Measurements from ENCODE around the gene EIF2B4.

EIF2B4 gene

DNA sequence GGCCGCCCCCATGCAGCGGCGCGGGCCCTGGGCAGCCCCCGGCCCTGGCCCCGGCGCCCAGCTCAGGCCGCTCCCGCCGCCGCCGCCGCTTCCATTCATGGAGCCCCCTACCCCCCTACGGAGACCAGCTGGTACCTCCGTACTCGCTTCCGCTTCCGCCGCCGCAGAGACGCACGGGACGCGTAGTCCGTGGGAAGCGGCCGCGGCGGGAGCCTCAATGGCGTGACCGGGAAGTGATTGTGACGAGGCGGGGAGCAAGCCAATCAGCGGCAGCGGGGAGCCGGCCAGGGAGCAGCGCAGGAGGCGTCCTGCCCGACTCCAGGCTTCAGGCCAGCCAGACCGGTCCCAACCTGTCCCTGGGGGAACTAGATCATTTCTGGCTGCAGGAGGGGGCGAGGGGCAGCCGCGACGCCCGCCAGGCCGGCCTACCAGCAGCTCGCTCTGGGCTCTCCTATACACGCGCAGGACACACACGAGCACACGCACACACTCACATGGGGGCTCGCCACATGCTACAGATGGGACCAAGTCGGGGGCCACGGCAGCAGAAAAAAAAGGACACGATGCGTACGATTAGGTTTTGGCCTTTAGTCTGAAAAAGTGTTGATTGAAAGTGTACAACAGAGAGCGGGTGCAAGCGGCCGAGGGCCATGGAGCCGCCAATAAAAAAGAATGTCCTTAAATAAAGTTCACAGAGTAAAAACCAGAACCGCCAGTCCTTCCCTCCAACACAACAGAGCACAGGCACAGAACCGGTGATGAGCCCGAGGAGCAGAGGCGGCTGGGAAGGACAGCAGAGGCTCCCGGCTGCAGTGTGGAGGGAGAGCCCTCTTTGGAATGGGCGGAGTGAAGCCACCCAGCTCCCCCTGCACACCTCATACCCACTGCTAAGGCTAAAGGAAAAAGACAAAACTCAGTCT lies 10.7 kb upstream of the EIF2B4 start, which contains the start of gene ZNF513:
ZNF513 (minus strand) TSS at position 109 of the 920 bp plus-strand sequence. CDS start 208 bp downstream, outside the sequence.
- peak; percentile 96 for DNase-seq (ENCODE audit: low spot score)
- TF ChIP-seq CTCF (IDR thresholded peaks at IDR 0.05; ENCODE audit: extremely low read depth, missing control alignments) = no peak

DNA sequence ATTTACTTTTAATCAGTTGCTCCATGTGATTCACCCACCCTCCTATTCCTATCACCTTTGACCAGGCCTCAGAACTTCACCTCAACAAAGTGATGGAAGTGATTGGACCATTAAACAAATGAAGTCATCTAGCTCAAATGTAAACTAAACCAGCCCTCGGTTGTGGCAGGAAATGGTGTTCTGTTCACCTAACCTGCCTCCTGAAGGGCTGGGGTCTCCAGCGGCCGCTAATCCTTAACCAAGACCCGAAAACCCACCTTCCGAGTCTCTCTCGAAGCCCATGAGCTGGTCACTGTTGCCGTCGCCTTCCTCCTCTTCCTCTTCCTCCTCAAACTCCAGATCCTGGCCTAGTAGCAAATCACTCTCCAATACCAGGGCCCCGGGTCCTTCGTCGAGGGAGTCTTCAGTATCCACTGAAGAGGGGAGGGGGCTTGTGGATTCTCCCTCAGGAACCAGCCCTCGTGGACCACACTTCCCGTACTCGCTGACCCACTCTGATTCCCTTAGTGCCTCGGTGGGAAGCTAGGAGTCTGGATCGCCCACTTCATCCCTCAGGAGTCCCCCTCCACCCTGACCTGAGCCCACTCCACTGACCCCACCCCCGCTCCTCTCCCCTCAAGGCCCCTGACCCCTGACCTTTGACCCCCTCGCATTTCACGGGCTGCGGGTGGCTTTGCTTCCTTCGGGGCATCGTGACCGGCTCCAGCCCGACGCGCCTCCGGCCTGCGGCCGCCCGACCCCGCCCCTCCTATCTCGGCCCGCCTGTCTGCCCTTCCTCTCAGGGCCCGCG lies 9.9 kb upstream of the EIF2B4 start:
- TF ChIP-seq CTCF (IDR thresholded peaks at IDR 0.05; ENCODE audit: extremely low read depth, missing control alignments) = no peak
- peak; percentile 42 for DNase-seq (ENCODE audit: low spot score)

DNA sequence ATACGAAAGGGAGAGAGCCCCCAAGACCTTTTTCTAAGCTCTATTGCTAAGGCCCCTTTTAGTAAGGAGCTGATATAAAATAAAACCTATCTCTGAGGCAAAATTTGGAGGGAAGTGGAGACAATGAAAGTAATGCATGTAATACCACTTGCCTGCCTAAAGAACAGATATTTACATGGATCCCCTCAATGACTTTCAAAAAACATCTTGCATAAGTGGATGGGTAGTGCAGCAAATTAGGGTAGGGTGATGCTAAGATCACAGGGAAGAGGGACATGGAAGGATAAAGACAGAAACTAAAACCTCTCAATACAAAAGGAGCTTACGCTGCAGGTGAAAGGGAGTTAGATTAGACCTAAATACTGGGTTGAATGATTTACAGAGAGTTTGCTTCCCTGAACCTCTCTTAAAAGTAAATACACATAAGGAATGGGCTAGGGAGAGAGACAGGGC lies 9.3 kb upstream of the EIF2B4 start:
- TF ChIP-seq CTCF (IDR thresholded peaks at IDR 0.05; ENCODE audit: extremely low read depth, missing control alignments) = no peak
- no peak for DNase-seq (ENCODE audit: low spot score)

DNA sequence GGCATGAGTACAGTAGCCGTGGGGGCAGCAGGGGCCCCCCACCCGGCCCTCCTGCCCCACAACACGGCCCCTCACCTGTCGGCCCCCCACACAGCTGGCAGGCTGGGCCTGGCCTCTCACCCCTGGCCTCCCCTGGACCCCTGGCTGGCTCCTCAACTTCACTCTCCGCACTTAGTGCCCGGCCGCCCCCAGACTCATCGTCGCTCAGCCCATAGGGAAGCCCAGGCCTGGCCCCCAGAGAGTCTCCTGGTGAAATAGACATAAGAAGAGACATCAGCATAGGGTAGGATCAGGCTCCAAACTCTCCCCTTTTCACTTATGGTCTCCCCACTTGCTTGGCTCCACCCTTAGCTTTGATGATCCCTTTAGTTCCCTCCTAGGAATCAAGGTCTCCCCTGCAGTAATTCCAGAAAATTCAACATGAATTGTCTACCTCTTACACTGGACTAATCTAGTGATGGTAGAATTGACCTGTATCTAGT lies 8.7 kb upstream of the EIF2B4 start:
- DNase-seq (ENCODE audit: low spot score) = no peak
- TF ChIP-seq CTCF (IDR thresholded peaks at IDR 0.05; ENCODE audit: extremely low read depth, missing control alignments) = no peak

- no peak for TF ChIP-seq CTCF (IDR thresholded peaks at IDR 0.05; ENCODE audit: extremely low read depth, missing control alignments)
- DNase-seq (ENCODE audit: low spot score) = no peak
These were observed 8.1 kb upstream of the EIF2B4 start for GRCh38 chr2:27378096-27378808.

DNA sequence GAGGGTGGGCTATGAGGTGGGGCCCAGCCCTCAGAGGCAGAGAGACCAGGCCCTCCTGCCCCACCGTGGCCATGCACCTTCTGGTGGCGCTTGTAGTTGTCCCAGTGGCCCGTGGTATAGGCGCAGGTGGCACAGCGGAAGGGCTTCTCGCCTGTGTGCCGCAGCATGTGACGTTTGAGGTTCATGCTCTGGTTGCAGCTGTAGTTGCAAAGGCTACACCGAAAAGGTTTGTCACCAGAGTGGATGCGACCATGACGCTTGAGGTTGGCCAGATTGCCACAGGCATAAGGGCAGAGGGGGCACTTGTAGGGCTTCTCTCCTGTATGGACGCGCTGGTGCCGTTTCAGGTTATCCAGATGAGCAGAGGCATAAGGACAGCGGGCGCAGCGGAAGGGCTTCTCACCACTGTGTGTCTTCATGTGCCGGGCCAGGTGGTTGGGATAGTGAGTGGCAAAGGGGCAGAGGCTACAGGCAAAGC lies 7.5 kb upstream of the EIF2B4 start:
- no peak for DNase-seq (ENCODE audit: low spot score)
- no peak for TF ChIP-seq CTCF (IDR thresholded peaks at IDR 0.05; ENCODE audit: extremely low read depth, missing control alignments)
